ENCODE data around the gene DSCAM. TPM values are rescaled to one million over a fixed set of nuclear protein-coding genes. Genes with fewer than 3 reads are reported as not detected.

DSCAM gene
- total RNA-seq, 2 experiments from 2014 or later, result not detected

GRCh38 chr21:40733024-40733397, 113.9 kb downstream of the DSCAM start:
- intact Hi-C loops (cut with micrococcal nuclease), result no loop called here
- ChIA-PET CTCF (no interaction called here), POLR2A (no interaction called here)
- Mint-ChIP-seq H3K9me3 (no peaks in the 10 kb centered on the region), H3K36me3 (ENCODE audit: low read depth) (no peaks in the 10 kb centered on the region), H3K4me1 (ENCODE audit: low read depth) (no peaks in the 10 kb centered on the region), H3K27ac (no peak overlapping the region), H3K4me3 (no peak overlapping the region), H3K27me3 (peaks cover 3% of the 10 kb centered on the region)
- no peak for DNase-seq
- TF ChIP-seq CTCF (IDR thresholded peaks at IDR 0.05), result no peak
- ATAC-seq, result no peak

- Mint-ChIP-seq H3K4me1 (ENCODE audit: low read depth) (no peaks in the 10 kb centered on the region), H3K27ac (no peak overlapping the region), H3K36me3 (ENCODE audit: low read depth) (no peaks in the 10 kb centered on the region), H3K9me3 (no peaks in the 10 kb centered on the region), H3K27me3 (peaks cover 3% of the 10 kb centered on the region), H3K4me3 (no peak overlapping the region)
- intact Hi-C loops (cut with micrococcal nuclease), result no loop called here
- DNase-seq (no peak), ATAC-seq (no peak)
- POLR2A ChIA-PET, result no interaction called here
- CTCF ChIA-PET, result no interaction called here
- TF ChIP-seq CTCF (IDR thresholded peaks at IDR 0.05), result no peak
Observed at GRCh38 chr21:40732253-40733023, 114.5 kb downstream of the DSCAM start.

DNA sequence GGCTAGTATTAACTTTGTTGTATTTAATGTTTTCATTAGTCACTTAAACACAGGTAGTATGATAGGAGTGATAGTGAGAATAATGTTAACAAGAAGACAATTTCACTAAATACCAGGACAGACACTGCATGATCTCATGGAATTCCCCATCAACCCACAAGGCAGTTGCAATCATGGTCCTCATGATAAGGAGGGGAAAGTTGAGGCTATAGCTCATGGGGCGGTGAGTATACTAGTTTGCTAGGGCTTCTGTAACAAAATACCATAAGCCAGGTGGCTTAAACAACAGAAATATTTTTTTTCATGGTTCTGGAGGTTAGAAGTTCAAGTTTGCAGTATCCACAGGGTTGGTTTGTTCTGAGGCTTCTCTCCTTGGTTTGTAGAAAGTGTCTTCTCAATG, 115.8 kb downstream of the DSCAM start:
- Mint-ChIP-seq H3K9me3 (no peaks in the 10 kb centered on the region), H3K4me3 (no peak overlapping the region), H3K27me3 (peaks cover 5% of the 10 kb centered on the region), H3K27ac (no peak overlapping the region), H3K4me1 (ENCODE audit: low read depth) (no peaks in the 10 kb centered on the region), H3K36me3 (ENCODE audit: low read depth) (no peaks in the 10 kb centered on the region)
- ATAC-seq (no peak), DNase-seq (no peak)
- TF ChIP-seq CTCF (IDR thresholded peaks at IDR 0.05), result no peak
- POLR2A ChIA-PET, result no interaction called here
- CTCF ChIA-PET, result no interaction called here
- intact Hi-C loops (cut with micrococcal nuclease), result no loop called here

DNA sequence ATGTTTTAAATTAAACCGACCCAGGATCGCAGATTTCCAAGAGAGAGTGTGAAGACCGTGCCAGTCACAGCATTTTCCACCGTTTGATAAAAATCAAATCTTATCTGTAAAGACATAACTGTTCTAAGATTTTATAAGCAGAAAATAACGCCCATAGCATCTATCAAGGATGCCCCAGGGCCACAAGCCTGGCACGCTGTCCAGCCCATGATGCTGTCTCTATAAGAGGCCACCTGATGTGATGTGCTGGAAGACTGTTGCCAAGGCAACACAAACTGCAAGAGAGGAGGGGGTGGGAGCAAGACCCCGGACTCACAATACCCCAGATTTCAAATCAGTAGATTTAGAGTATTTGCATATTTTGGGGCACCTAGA, 116.5 kb downstream of the DSCAM start:
- Mint-ChIP-seq H3K36me3 (ENCODE audit: low read depth) (no peaks in the 10 kb centered on the region), H3K4me1 (ENCODE audit: low read depth) (no peaks in the 10 kb centered on the region), H3K27me3 (peaks cover 5% of the 10 kb centered on the region), H3K9me3 (no peaks in the 10 kb centered on the region), H3K27ac (no peak overlapping the region), H3K4me3 (no peak overlapping the region)
- POLR2A ChIA-PET, result no interaction called here
- CTCF ChIA-PET, result no interaction called here
- DNase-seq, result no peak
- TF ChIP-seq CTCF (IDR thresholded peaks at IDR 0.05), result no peak
- ATAC-seq, result no peak
- intact Hi-C loops (cut with micrococcal nuclease), result no loop called here

GRCh38 chr21:40729761-40730425, 117.1 kb downstream of the DSCAM start:
- intact Hi-C loops (cut with micrococcal nuclease), result no loop called here
- no peak overlapping the region for H3K27ac Mint-ChIP-seq

More at GRCh38 chr21:40729761-40730425, 117.1 kb downstream of the DSCAM start:
- Mint-ChIP-seq H3K36me3 (ENCODE audit: low read depth) (no peaks in the 10 kb centered on the region), H3K9me3 (no peaks in the 10 kb centered on the region), H3K4me1 (ENCODE audit: low read depth) (no peaks in the 10 kb centered on the region), H3K27me3 (peaks cover 4% of the 10 kb centered on the region), H3K4me3 (no peak overlapping the region)
- POLR2A ChIA-PET, result no interaction called here
- no peak for ATAC-seq
- no peak for DNase-seq
- no peak for TF ChIP-seq CTCF (IDR thresholded peaks at IDR 0.05)
- CTCF ChIA-PET, result no interaction called here

Data from activated CD8-positive, alpha-beta T cell treated with anti-CD3 and anti-CD28 coated beads for 36 hours (primary cell).